ENCODE data around the gene CAMK2D. TPM values are rescaled to one million over a fixed set of nuclear protein-coding genes. Genes with fewer than 3 reads are reported as not detected.

CAMK2D gene
- total RNA-seq, 1 donor from 2014 or later, result 147 TPM

DNA sequence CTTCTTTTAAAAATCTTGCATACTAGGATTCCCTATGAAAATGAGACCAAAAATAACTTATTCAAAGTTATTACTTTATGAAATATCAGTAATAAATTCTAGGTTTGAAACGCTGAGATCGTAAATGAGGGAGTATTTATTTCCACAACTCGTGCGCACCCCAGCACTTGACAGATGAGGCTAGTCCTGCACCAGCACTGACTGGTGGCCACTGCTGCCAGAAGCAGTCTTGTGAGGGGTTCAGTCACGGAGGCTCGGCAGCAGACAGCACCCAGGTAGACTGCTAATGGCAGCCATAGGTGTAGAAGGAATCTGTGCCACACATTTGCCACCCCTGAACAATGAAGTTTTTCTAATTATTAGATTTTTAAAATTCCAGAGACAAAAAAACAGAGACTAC lies 248.7 kb downstream of the CAMK2D start:
- Histone ChIP-seq H3K4me3 (ENCODE audit: low read length in 3 of 3) (no peak overlapping the region), H3K27ac (ENCODE audit: low read depth, low read length) (no peak overlapping the region), H3K27me3 (ENCODE audit: control insufficient read depth in 3 of 3, insufficient read depth in 3 of 3, low read length in 3 of 3) (no peaks in the 10 kb centered on the region), H3K9ac (ENCODE audit: low read depth in 1 of 3, low read length in 3 of 3) (no peak overlapping the region), H3K9me3 (ENCODE audit: control insufficient read depth in 3 of 3, low read length in 3 of 3) (no peaks in the 10 kb centered on the region), H3K4me1 (ENCODE audit: control insufficient read depth in 3 of 3, insufficient read depth in 3 of 3, low read length in 3 of 3) (no peaks in the 10 kb centered on the region), H3K36me3 (ENCODE audit: control insufficient read depth in 3 of 3, insufficient read depth in 3 of 3, low read length in 3 of 3) (peaks cover 0 to 9% (median 3%) of the 10 kb centered on the region in 3 donors)

DNA sequence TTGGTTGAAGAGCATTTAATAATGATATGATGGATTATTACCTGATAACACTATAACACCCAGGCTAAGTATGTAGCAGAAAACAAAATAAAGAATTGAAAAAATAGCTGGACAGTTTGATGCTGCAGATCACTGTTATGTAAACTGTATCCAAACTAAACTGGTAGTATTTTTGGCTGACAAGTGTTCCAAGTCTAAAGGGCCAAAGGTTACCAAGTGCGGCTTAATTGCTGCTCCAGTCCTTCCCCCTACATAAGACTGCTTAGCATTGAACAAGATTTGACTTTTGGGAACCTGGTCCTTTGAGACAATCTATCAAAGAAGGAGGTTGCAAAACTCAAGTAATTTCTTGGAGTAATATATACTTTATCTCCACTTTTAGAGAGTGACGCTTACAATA lies 249.6 kb downstream of the CAMK2D start:
- Histone ChIP-seq H3K4me1 (ENCODE audit: control insufficient read depth in 3 of 3, insufficient read depth in 3 of 3, low read length in 3 of 3) (no peaks in the 10 kb centered on the region), H3K36me3 (ENCODE audit: control insufficient read depth in 3 of 3, insufficient read depth in 3 of 3, low read length in 3 of 3) (peaks cover 0 to 9% (median 3%) of the 10 kb centered on the region in 3 donors), H3K27me3 (ENCODE audit: control insufficient read depth in 3 of 3, insufficient read depth in 3 of 3, low read length in 3 of 3) (no peaks in the 10 kb centered on the region), H3K4me3 (ENCODE audit: low read length in 3 of 3) (no peak overlapping the region), H3K9me3 (ENCODE audit: control insufficient read depth in 3 of 3, low read length in 3 of 3) (no peaks in the 10 kb centered on the region), H3K27ac (ENCODE audit: low read depth, low read length) (no peak overlapping the region), H3K9ac (ENCODE audit: low read depth in 1 of 3, low read length in 3 of 3) (no peak overlapping the region)

DNA sequence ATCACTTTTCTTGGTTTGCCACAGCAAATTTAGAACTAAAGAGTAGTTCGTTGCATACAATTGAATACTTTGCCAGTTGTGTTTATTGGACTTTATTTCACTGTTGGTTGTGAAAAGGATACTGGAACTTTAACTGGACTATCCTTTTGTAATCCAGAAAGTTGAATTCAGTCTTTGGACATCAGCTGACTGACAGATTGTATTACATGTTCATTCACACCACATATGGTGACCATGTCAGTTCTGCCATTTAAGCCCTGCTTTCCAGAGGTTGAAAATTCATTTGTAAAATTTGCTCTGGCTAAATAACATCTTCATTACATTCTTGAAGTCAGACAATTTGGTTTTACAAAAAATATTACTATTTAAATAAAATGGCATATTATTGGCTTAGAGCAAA lies 251.7 kb downstream of the CAMK2D start:
- Histone ChIP-seq H3K36me3 (ENCODE audit: control insufficient read depth in 3 of 3, insufficient read depth in 3 of 3, low read length in 3 of 3) (peaks cover 0 to 9% (median 3%) of the 10 kb centered on the region in 3 donors), H3K27me3 (ENCODE audit: control insufficient read depth in 3 of 3, insufficient read depth in 3 of 3, low read length in 3 of 3) (no peaks in the 10 kb centered on the region), H3K4me1 (ENCODE audit: control insufficient read depth in 3 of 3, insufficient read depth in 3 of 3, low read length in 3 of 3) (no peaks in the 10 kb centered on the region), H3K4me3 (ENCODE audit: low read length in 3 of 3) (no peak overlapping the region), H3K9ac (ENCODE audit: low read depth in 1 of 3, low read length in 3 of 3) (no peak overlapping the region), H3K27ac (ENCODE audit: low read depth, low read length) (no peak overlapping the region), H3K9me3 (ENCODE audit: control insufficient read depth in 3 of 3, low read length in 3 of 3) (no peaks in the 10 kb centered on the region)

DNA sequence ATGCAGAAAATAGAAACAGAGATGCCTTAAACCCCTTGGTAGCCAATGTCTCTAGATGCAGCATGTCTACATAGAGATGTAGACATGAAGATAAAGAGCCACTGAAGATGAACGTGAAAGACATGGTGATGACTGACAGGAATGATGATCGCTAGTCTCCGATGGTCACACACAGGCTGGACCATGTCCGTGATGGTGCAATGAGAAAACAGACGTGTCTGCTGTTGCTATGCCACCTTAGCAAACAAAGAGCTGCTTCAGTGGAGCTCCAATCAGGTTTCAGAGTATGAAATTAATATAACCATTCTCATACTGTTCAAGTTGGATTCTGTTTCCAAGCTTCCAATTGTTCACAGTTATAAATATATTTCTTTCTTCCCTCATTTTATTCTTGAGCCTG lies 256.5 kb downstream of the CAMK2D start:
- Histone ChIP-seq H3K27ac (ENCODE audit: low read depth, low read length) (no peak overlapping the region), H3K4me1 (ENCODE audit: control insufficient read depth in 3 of 3, insufficient read depth in 3 of 3, low read length in 3 of 3) (no peaks in the 10 kb centered on the region), H3K4me3 (ENCODE audit: low read length in 3 of 3) (no peak overlapping the region), H3K9ac (ENCODE audit: low read depth in 1 of 3, low read length in 3 of 3) (no peak overlapping the region), H3K9me3 (ENCODE audit: control insufficient read depth in 3 of 3, low read length in 3 of 3) (no peaks in the 10 kb centered on the region), H3K27me3 (ENCODE audit: control insufficient read depth in 3 of 3, insufficient read depth in 3 of 3, low read length in 3 of 3) (no peaks in the 10 kb centered on the region), H3K36me3 (ENCODE audit: control insufficient read depth in 3 of 3, insufficient read depth in 3 of 3, low read length in 3 of 3) (peaks cover 0 to 8% (median 0%) of the 10 kb centered on the region in 3 donors)

DNA sequence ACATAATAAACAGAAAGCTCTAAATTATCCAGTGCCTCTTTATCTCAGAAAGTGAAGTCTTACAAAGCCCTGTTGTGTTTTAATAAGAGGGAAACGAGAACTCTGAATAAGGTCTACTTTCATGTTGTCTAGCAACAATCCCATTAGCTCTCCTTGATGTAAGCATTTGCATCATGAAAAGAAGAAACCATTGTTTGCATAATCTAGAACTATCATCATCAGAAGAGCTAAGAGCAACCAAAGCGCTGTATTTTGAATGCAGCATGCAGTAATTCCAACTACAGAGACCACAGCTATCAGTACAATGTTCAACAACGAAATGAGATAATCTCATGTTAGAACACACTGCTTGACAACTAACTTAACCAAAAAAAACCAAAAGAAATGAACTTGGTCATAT lies 257.1 kb downstream of the CAMK2D start:
- peaks cover 0 to 8% (median 3%) of the 10 kb centered on the region in 3 donors for H3K36me3 ChIP-seq (ENCODE audit: control insufficient read depth in 3 of 3, insufficient read depth in 3 of 3, low read length in 3 of 3)
- no peaks in the 10 kb centered on the region for H3K27me3 ChIP-seq (ENCODE audit: control insufficient read depth in 3 of 3, insufficient read depth in 3 of 3, low read length in 3 of 3)
- no peaks in the 10 kb centered on the region for H3K9me3 ChIP-seq (ENCODE audit: control insufficient read depth in 3 of 3, low read length in 3 of 3)
- H3K4me3 ChIP-seq (ENCODE audit: low read length in 3 of 3), result no peak overlapping the region
- no peak overlapping the region for H3K9ac ChIP-seq (ENCODE audit: low read depth in 1 of 3, low read length in 3 of 3)
- H3K4me1 ChIP-seq (ENCODE audit: control insufficient read depth in 3 of 3, insufficient read depth in 3 of 3, low read length in 3 of 3), result no peaks in the 10 kb centered on the region
- no peak overlapping the region for H3K27ac ChIP-seq (ENCODE audit: low read depth, low read length)

DNA sequence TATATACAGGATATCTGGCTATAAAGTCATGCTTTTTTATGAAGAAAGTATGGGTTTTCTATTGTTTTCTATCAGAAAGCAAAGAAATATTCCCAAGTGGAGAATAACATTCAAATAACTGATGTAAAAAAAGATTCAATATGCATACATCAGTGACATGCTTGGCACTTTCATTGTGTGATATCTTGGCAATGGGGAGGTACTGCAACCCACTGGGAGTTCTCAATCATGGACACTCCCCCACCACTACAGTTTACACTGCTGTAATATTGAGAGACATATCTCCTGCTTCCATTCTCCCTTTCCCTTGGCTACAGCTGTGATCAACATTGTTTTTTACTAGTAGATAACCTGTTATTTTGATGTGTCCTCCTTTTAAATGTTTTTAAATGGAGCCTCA lies 257.8 kb downstream of the CAMK2D start:
- no peaks in the 10 kb centered on the region for H3K9me3 ChIP-seq (ENCODE audit: control insufficient read depth in 3 of 3, low read length in 3 of 3)
- peaks cover 0 to 2% (median 0%) of the 10 kb centered on the region in 3 donors for H3K4me1 ChIP-seq (ENCODE audit: control insufficient read depth in 3 of 3, insufficient read depth in 3 of 3, low read length in 3 of 3)
- H3K36me3 ChIP-seq (ENCODE audit: control insufficient read depth in 3 of 3, insufficient read depth in 3 of 3, low read length in 3 of 3), result peaks cover 0 to 8% (median 3%) of the 10 kb centered on the region in 3 donors
- no peak overlapping the region for H3K4me3 ChIP-seq (ENCODE audit: low read length in 3 of 3)
- no peak overlapping the region for H3K9ac ChIP-seq (ENCODE audit: low read depth in 1 of 3, low read length in 3 of 3)
- no peaks in the 10 kb centered on the region for H3K27me3 ChIP-seq (ENCODE audit: control insufficient read depth in 3 of 3, insufficient read depth in 3 of 3, low read length in 3 of 3)
- no peak overlapping the region for H3K27ac ChIP-seq (ENCODE audit: low read depth, low read length)

DNA sequence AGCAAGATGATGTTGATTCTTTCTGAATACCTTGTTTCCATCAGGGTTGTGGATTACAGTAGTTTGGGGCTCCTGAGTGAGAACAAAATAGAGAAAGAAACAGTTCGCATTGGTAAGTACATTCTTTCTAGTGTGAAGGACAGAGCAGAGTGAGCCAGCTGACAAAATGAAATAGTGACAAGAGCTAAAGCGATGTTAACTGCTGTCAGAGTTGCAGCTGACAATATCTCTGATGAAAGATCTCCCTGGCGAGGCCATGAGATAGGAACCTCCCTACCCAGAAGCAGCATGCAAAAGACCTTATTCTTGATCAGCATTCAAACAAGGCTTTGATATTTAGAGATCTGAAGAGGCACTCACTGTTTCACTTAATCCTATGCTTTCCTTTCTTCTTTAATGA lies 258.6 kb downstream of the CAMK2D start:
- Histone ChIP-seq H3K27ac (ENCODE audit: low read depth, low read length) (peak overlapping the region; percentile 5), H3K27me3 (ENCODE audit: control insufficient read depth in 3 of 3, insufficient read depth in 3 of 3, low read length in 3 of 3) (no peaks in the 10 kb centered on the region), H3K4me1 (ENCODE audit: control insufficient read depth in 3 of 3, insufficient read depth in 3 of 3, low read length in 3 of 3) (peaks cover 0 to 2% (median 0%) of the 10 kb centered on the region in 3 donors), H3K36me3 (ENCODE audit: control insufficient read depth in 3 of 3, insufficient read depth in 3 of 3, low read length in 3 of 3) (peaks cover 0 to 8% (median 3%) of the 10 kb centered on the region in 3 donors), H3K4me3 (ENCODE audit: low read length in 3 of 3) (no peak overlapping the region), H3K9me3 (ENCODE audit: control insufficient read depth in 3 of 3, low read length in 3 of 3) (no peaks in the 10 kb centered on the region), H3K9ac (ENCODE audit: low read depth in 1 of 3, low read length in 3 of 3) (no peak overlapping the region)

DNA sequence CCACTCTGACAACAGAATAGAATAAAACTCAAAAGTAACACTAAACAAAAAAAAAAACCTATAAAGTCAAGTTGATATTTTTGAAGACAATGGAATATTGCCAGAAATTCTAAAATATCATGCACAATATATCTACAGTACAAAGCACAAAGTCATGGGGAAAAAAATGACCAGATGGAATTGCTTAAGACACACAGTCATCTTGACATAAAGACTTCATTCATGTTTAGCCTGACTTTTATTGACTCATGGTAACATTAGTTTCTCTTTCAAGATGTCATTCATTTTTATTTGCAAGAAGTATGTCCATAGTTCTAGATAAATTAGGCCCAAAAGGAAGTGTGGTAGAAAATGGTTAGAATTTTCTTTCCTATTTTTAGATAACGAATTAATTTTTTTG lies 259.1 kb downstream of the CAMK2D start:
- no peak overlapping the region for H3K27ac ChIP-seq (ENCODE audit: low read depth, low read length)
- H3K4me1 ChIP-seq (ENCODE audit: control insufficient read depth in 3 of 3, insufficient read depth in 3 of 3, low read length in 3 of 3), result peaks cover 0 to 2% (median 0%) of the 10 kb centered on the region in 3 donors

DNA sequence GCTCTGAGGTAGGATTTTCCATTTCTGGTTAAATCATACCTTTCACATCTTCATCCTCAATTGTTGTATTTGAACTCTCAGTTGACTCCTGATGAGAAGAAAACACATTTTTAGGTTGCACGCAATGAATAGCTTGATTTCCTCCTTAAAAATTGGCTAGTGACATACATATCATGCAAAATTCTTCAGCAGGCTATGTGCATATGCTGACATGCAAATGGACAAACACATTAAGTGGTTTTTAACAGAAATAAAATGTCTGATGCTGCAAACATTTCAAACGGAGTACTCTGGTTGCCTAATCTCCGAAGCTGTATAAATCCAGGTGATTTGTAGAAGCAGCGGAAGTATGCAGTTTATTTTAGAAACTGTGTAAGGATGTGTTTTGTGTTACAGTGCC lies 261.1 kb downstream of the CAMK2D start:
- Histone ChIP-seq H3K36me3 (ENCODE audit: control insufficient read depth in 3 of 3, insufficient read depth in 3 of 3, low read length in 3 of 3) (peaks cover 6 to 9% (median 8%) of the 10 kb centered on the region in 3 donors), H3K27me3 (ENCODE audit: control insufficient read depth in 3 of 3, insufficient read depth in 3 of 3, low read length in 3 of 3) (no peaks in the 10 kb centered on the region), H3K9ac (ENCODE audit: low read depth in 1 of 3, low read length in 3 of 3) (no peak overlapping the region), H3K4me3 (ENCODE audit: low read length in 3 of 3) (no peak overlapping the region), H3K27ac (ENCODE audit: low read depth, low read length) (no peak overlapping the region), H3K4me1 (ENCODE audit: control insufficient read depth in 3 of 3, insufficient read depth in 3 of 3, low read length in 3 of 3) (peaks cover 0 to 2% (median 0%) of the 10 kb centered on the region in 3 donors), H3K9me3 (ENCODE audit: control insufficient read depth in 3 of 3, low read length in 3 of 3) (no peaks in the 10 kb centered on the region)

More for the DNA sequence above, 259.1 kb downstream of the CAMK2D start:
- Histone ChIP-seq H3K4me3 (ENCODE audit: low read length in 3 of 3) (no peak overlapping the region), H3K9ac (ENCODE audit: low read depth in 1 of 3, low read length in 3 of 3) (no peak overlapping the region), H3K9me3 (ENCODE audit: control insufficient read depth in 3 of 3, low read length in 3 of 3) (no peaks in the 10 kb centered on the region), H3K36me3 (ENCODE audit: control insufficient read depth in 3 of 3, insufficient read depth in 3 of 3, low read length in 3 of 3) (peaks cover 0 to 8% (median 3%) of the 10 kb centered on the region in 3 donors), H3K27me3 (ENCODE audit: control insufficient read depth in 3 of 3, insufficient read depth in 3 of 3, low read length in 3 of 3) (no peaks in the 10 kb centered on the region)

DNA sequence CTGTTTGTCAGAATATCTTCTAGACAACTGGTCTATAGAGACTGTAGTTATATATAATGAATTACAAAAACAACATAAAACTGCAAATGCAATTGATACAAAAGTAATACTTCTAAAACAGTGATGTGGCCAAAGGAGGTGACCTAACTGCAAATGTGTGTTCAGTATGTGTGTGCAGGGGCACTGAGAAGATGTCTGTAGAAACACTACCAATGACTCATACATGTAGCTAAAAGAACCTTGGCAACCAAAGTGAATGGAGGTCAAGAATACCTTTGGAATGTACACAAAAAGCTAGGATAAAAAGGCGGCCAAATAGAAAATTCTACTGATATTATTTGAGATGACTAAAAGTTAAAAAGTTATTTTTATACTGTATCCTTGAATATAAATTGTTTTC lies 261.8 kb downstream of the CAMK2D start:
- Histone ChIP-seq H3K4me3 (ENCODE audit: low read length in 3 of 3) (no peak overlapping the region), H3K9ac (ENCODE audit: low read depth in 1 of 3, low read length in 3 of 3) (no peak overlapping the region), H3K27ac (ENCODE audit: low read depth, low read length) (no peak overlapping the region), H3K27me3 (ENCODE audit: control insufficient read depth in 3 of 3, insufficient read depth in 3 of 3, low read length in 3 of 3) (no peaks in the 10 kb centered on the region), H3K9me3 (ENCODE audit: control insufficient read depth in 3 of 3, low read length in 3 of 3) (no peaks in the 10 kb centered on the region), H3K4me1 (ENCODE audit: control insufficient read depth in 3 of 3, insufficient read depth in 3 of 3, low read length in 3 of 3) (peaks cover 0 to 2% (median 0%) of the 10 kb centered on the region in 3 donors), H3K36me3 (ENCODE audit: control insufficient read depth in 3 of 3, insufficient read depth in 3 of 3, low read length in 3 of 3) (peaks cover 6 to 12% (median 9%) of the 10 kb centered on the region in 3 donors)
